ENCODE measurements around the gene WNT3A. TPM values are rescaled to one million over a fixed set of nuclear protein-coding genes. Genes with fewer than 3 reads are reported as not detected.

WNT3A gene
- total RNA-seq, 3 donors from 2014 or later, result not detected

- H3K4me1 ChIP-seq (ENCODE audit: low read depth), result no peaks in the 10 kb centered on the region
- DNase-seq (no peak), ATAC-seq (no peak)
- no peaks in the 10 kb centered on the region for H3K36me3 ChIP-seq (ENCODE audit: low read depth)
- no peak overlapping the region for H3K4me3 ChIP-seq
- H3K9me3 ChIP-seq, result no peaks in the 10 kb centered on the region
- TF ChIP-seq CTCF (IDR thresholded peaks at IDR 0.05), result no peak
- intact Hi-C loops (cut with DNase I, micrococcal nuclease), result no loop called here
Observed at GRCh38 chr1:228008391-228009115, 1.8 kb downstream of the WNT3A start.

GRCh38 chr1:228009116-228009827 is 2.5 kb downstream of the WNT3A start:
- no peak for TF ChIP-seq CTCF (IDR thresholded peaks at IDR 0.05)
- DNase-seq (no peak), ATAC-seq (peak; percentile 32)
- Histone ChIP-seq H3K4me1 (ENCODE audit: low read depth) (no peaks in the 10 kb centered on the region), H3K36me3 (ENCODE audit: low read depth) (no peaks in the 10 kb centered on the region), H3K4me3 (no peak overlapping the region), H3K9me3 (no peaks in the 10 kb centered on the region)
- intact Hi-C loops (cut with DNase I, micrococcal nuclease), result no loop called here

GRCh38 chr1:228009828-228010775 is 3.3 kb downstream of the WNT3A start:
- Histone ChIP-seq H3K4me3 (no peak overlapping the region), H3K9me3 (no peaks in the 10 kb centered on the region), H3K36me3 (ENCODE audit: low read depth) (no peaks in the 10 kb centered on the region), H3K4me1 (ENCODE audit: low read depth) (no peaks in the 10 kb centered on the region)
- intact Hi-C loops (cut with DNase I, micrococcal nuclease), result no loop called here
- ATAC-seq (no peak), DNase-seq (no peak)
- no peak for TF ChIP-seq CTCF (IDR thresholded peaks at IDR 0.05)

GRCh38 chr1:228010921-228011320 is 4.1 kb downstream of the WNT3A start:
- Histone ChIP-seq H3K9me3 (no peaks in the 10 kb centered on the region), H3K4me3 (no peak overlapping the region), H3K4me1 (ENCODE audit: low read depth) (no peaks in the 10 kb centered on the region), H3K36me3 (ENCODE audit: low read depth) (no peaks in the 10 kb centered on the region)
- no peak for ATAC-seq
- intact Hi-C loops (cut with DNase I, micrococcal nuclease), result no loop called here
- no peak for TF ChIP-seq CTCF (IDR thresholded peaks at IDR 0.05)
- no peak for DNase-seq

GRCh38 chr1:228011721-228012311 is 5.0 kb downstream of the WNT3A start:
- no peak for TF ChIP-seq CTCF (IDR thresholded peaks at IDR 0.05)
- ATAC-seq, result no peak
- intact Hi-C loops (cut with DNase I, micrococcal nuclease), result no loop called here

More at GRCh38 chr1:228011721-228012311, 5.0 kb downstream of the WNT3A start:
- DNase-seq, result no peak
- Histone ChIP-seq H3K4me1 (ENCODE audit: low read depth) (no peaks in the 10 kb centered on the region), H3K4me3 (no peak overlapping the region), H3K36me3 (ENCODE audit: low read depth) (no peaks in the 10 kb centered on the region), H3K9me3 (no peaks in the 10 kb centered on the region)
